GM10248 (cell line): Measurements from ENCODE around the gene ZNF740.

Source experiments
- CTCF ChIA-PET: fragments of 300-600 bp; sonication (Branson Sonifier 250); formaldehyde crosslinking; extraction: SDS; loops from one replicate; lab custom pipeline; 2021; ENCODE audit warnings: antibody characterized with exemption; lab: Yijun Ruan, JAX
- POLR2A ChIA-PET: fragments of 350-650 bp; sonication (Branson Sonifier 250); formaldehyde crosslinking; extraction: SDS; loops from one replicate; lab custom pipeline; 2020; ENCODE audit warnings: antibody characterized with exemption; lab: Yijun Ruan, JAX
- DNase-seq: peaks from one replicate; pipeline ENCODE4 v3.0.0; 2012; ENCODE audit errors: extremely low spot score
- CTCF ChIP-seq: IDR thresholded peaks from 2 replicates; pipeline ENCODE4 v1.5.1; 2012; ENCODE audit warnings: mild to moderate bottlenecking, low read depth; ENCODE audit errors: extremely low read depth, missing control alignments, control extremely low read depth

The ZNF740 gene

GRCh38 chr12:53208877-53209463 is 28.4 kb downstream of the ZNF740 start:
- ChIA-PET CTCF (interaction anchor here (0.7 to 19.5 kb wide), 19 partner anchors 8 to 212 kb away, joined by 3 to 383 read pairs (median 3); partner anchors contain the start of genes AAAS, CSAD, ESPL1 and MYG1), POLR2A (interaction anchor here (0.5 to 1.1 kb wide), 2 partner anchors 86 to 112 kb away, joined by 3 read pairs; partner anchors contain the start of gene PFDN5)
- no peak for TF ChIP-seq CTCF
- peak; percentile 72 for DNase-seq

GRCh38 chr12:53210843-53211242 is 30.3 kb downstream of the ZNF740 start:
- no peak for DNase-seq
- TF ChIP-seq CTCF, result no peak
- POLR2A ChIA-PET, result interaction anchor here (1.2 kb wide), 1 partner anchor 57 kb away, joined by 3 read pairs; the partner anchor contains the start of gene ESPL1
- CTCF ChIA-PET, result interaction anchor here (0.7 to 19.5 kb wide), 21 partner anchors 9 to 547 kb away, joined by 3 to 383 read pairs (median 6); partner anchors contain the start of genes AAAS, CSAD, ESPL1 and MYG1

- ChIA-PET POLR2A (interaction anchor here (1.2 kb wide), 1 partner anchor 56 kb away, joined by 3 read pairs; the partner anchor contains the start of gene ESPL1), CTCF (interaction anchor here (0.8 to 19.5 kb wide), 32 partner anchors 8 to 546 kb away, joined by 3 to 383 read pairs (median 6); partner anchors contain the start of genes AAAS, CSAD, ESPL1 and MYG1)
- DNase-seq, result no peak
- TF ChIP-seq CTCF, result peak; percentile 49
Measured at GRCh38 chr12:53211476-53212381, 31.2 kb downstream of the ZNF740 start.

GRCh38 chr12:53212931-53213330 is 32.4 kb downstream of the ZNF740 start:
- DNase-seq, result no peak
- CTCF ChIA-PET, result interaction anchor here (0.8 to 19.5 kb wide), 35 partner anchors 8 to 292 kb away, joined by 3 to 383 read pairs (median 8); partner anchors contain the start of genes AAAS, CSAD, ESPL1 and MYG1
- POLR2A ChIA-PET, result no interaction called here
- TF ChIP-seq CTCF, result no peak

GRCh38 chr12:53213348-53213747 is 32.8 kb downstream of the ZNF740 start:
- peak; percentile 81 for DNase-seq
- CTCF ChIA-PET, result interaction anchor here (0.6 to 19.5 kb wide), 44 partner anchors 8 to 295 kb away, joined by 3 to 383 read pairs (median 6); partner anchors contain the start of genes AAAS, CSAD, ESPL1 and MYG1
- POLR2A ChIA-PET, result interaction anchor here (0.9 kb wide), 1 partner anchor 108 kb away, joined by 4 read pairs; the partner anchor contains the start of gene AAAS

More at GRCh38 chr12:53213348-53213747, 32.8 kb downstream of the ZNF740 start:
- TF ChIP-seq CTCF, result peak; percentile 91
